T-cell (primary cell): ENCODE data around the gene GNAO1. TPM values are rescaled to one million over a fixed set of nuclear protein-coding genes. Genes with fewer than 3 reads are reported as not detected.

Experiments used
- ATAC-seq, 4 experiments: fragments of 200-7000 bp in 3 of 4; fragments of 150-1000 bp in 1 of 4; cut with Tn5 transposase; replicated peaks in 1 of 4; 1 replicate in 3 of 4; 2 replicates in 1 of 4; pipeline ENCODE4 v1.10.0; 2021; ENCODE audit warnings: moderate library complexity in 3 of 4, mild to moderate bottlenecking in 2 of 4, moderate number of reproducible peaks in 1 of 4
- CTCF ChIA-PET, 2 donors: fragments of 300-600 bp; sonication (Branson Sonifier 250); formaldehyde crosslinking; loops; one replicate each; lab custom pipeline; 2022; ENCODE audit warnings: antibody characterized with exemption in 2 of 2; lab: Charles Lee
- POLR2A ChIA-PET, 2 donors: fragments of 300-600 bp; sonication (Branson Sonifier 250); formaldehyde crosslinking; loops; one replicate each; lab custom pipeline; 2022; ENCODE audit warnings: antibody characterized with exemption in 2 of 2; lab: Charles Lee
- DNase-seq, 35 experiments: peaks; one replicate each; pipeline versions ENCODE4 v3.0.0 to v3.0.0-alpha.2; 2013 to 2023
- H3K27ac ChIP-seq: one replicate; pipeline ENCODE4 v1.5.1; 2013; ENCODE audit warnings: low read length
- H3K27me3 ChIP-seq, 2 experiments: replicated peaks in 1 of 2; 1 replicate in 1 of 2; 2 replicates in 1 of 2; pipeline versions ENCODE4 v1.6.1 to v1.7.0; 2013; ENCODE audit warnings: low read length in 1 of 2, mixed read lengths in 1 of 2; ENCODE audit not compliant: control insufficient read depth in 2 of 2, insufficient read depth in 2 of 2; ENCODE audit errors: extremely low read depth in 1 of 2
- H3K36me3 ChIP-seq, 2 donors: 1 replicate in 1 of 2; 2 replicates in 1 of 2; pipeline versions ENCODE4 v1.6.1 to v1.7.0; 2013; ENCODE audit warnings: low read length in 1 of 2; ENCODE audit not compliant: control insufficient read depth in 2 of 2, insufficient read depth in 1 of 2; ENCODE audit errors: extremely low read depth in 1 of 2
- H3K4me1 ChIP-seq, 2 experiments: 1 replicate in 1 of 2; 2 replicates in 1 of 2; pipeline versions ENCODE4 v1.6.1 to v1.7.0; 2013; ENCODE audit warnings: low read length in 2 of 2, mixed read lengths in 1 of 2; ENCODE audit not compliant: insufficient read depth in 2 of 2, control insufficient read depth in 1 of 2; ENCODE audit errors: extremely low read depth in 1 of 2
- H3K4me3 ChIP-seq, 2 donors: 1 replicate in 1 of 2; 2 replicates in 1 of 2; pipeline versions ENCODE4 v1.5.1 to v1.7.0; 2013; ENCODE audit warnings: mild to moderate bottlenecking in 2 of 2, low read length in 1 of 2, moderate library complexity in 1 of 2; ENCODE audit not compliant: control insufficient read depth in 1 of 2; ENCODE audit errors: extremely low read depth in 1 of 2
- H3K9me3 ChIP-seq: 2 replicates; pipeline ENCODE4 v1.7.0; 2013
- H3K27ac Mint-ChIP-seq, 2 donors: one replicate each; pipeline ENCODE4 v1.8.0; 2020 to 2021; ENCODE audit warnings: mild to moderate bottlenecking in 2 of 2, mixed read lengths in 2 of 2
- H3K27me3 Mint-ChIP-seq, 2 donors: one replicate each; pipeline ENCODE4 v1.8.0; 2021 to 2022; ENCODE audit warnings: mixed read lengths in 2 of 2
- H3K36me3 Mint-ChIP-seq: one replicate; pipeline ENCODE4 v1.8.0; 2021; ENCODE audit warnings: mixed read lengths
- H3K4me1 Mint-ChIP-seq, 3 donors: one replicate each; pipeline ENCODE4 v1.8.0; 2020 to 2022; ENCODE audit warnings: mixed read lengths in 3 of 3, mild to moderate bottlenecking in 1 of 3
- H3K4me3 Mint-ChIP-seq, 3 donors: one replicate each; pipeline ENCODE4 v1.8.0; 2020 to 2022; ENCODE audit warnings: mild to moderate bottlenecking in 3 of 3, mixed read lengths in 3 of 3, moderate library complexity in 3 of 3
- H3K9me3 Mint-ChIP-seq, 3 donors: one replicate each; pipeline ENCODE4 v1.8.0; 2020 to 2022; ENCODE audit warnings: mixed read lengths in 3 of 3
- WGBS: methylation state at CpG from one replicate; pipeline ENCODE4 v1.1.5; 2013; ENCODE audit warnings: missing lambda C conversion rate; ENCODE audit not compliant: insufficient coverage; 5-methylcytosine and 5-hydroxymethylcytosine counted together
- total RNA-seq, 35 experiments: library from RNA in 6 of 35; stranded (reverse) in 6 of 35; fragments of 120-200 nt in 1 of 35; gene quantifications; one replicate each; pipeline versions ENCODE4 v1.2.1 to v1.2.4 and lab custom pipeline; 2013 to 2026

Gene GNAO1
- total RNA-seq, 5 donors from 2014 or later (not counting 1 experiment from before 2014, with no cell fraction given): 3.9 to 14.2 (median 12.6) TPM

DNA sequence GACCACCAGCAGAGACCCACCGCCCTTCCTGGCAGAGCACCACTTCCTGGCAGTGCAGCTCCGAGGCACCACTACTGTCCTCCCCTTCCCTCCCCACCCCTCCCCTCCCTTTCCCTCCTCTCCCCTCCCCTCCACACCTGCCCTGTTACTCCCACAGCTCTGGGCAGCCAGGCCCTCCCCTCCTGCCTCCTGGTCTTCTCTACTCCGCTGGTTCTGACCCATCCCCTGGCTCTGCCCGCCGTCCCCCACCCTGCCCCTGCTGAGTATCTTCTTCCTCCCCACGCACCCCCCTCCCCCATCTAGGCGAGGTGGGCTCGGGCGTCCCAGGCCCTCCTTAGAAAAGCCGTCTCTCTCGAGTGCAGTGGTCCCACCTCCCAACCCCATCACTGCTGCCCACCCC lies 156.4 kb downstream of the GNAO1 start:
- H3K4me3 Mint-ChIP-seq: no peak overlapping the region
- DNase-seq: no peak
- H3K27ac ChIP-seq: no peak overlapping the region
- peaks cover 0 to 3% of the 10 kb centered on the region in 2 experiments for H3K27me3 ChIP-seq
- H3K4me1 Mint-ChIP-seq: no peaks in the 10 kb centered on the region
- no peaks in the 10 kb centered on the region for H3K9me3 ChIP-seq
- no peaks in the 10 kb centered on the region for H3K36me3 Mint-ChIP-seq
- H3K9me3 Mint-ChIP-seq: no peaks in the 10 kb centered on the region
- POLR2A ChIA-PET: interaction anchor here in 1 of 2 donors (0.6 kb wide), 2 partner anchors 13 to 29 kb away, joined by 3 read pairs; no protein-coding TSS in a partner anchor
- WGBS: 43% methylated on average over 2 of the region's 11 CpGs
- H3K4me1 ChIP-seq: no peaks in the 10 kb centered on the region
- no peak overlapping the region for H3K27ac Mint-ChIP-seq
- ATAC-seq: no peak
- CTCF ChIA-PET: no interaction called here
- no peaks in the 10 kb centered on the region for H3K27me3 Mint-ChIP-seq
- no peaks in the 10 kb centered on the region for H3K36me3 ChIP-seq
- no peak overlapping the region for H3K4me3 ChIP-seq

DNA sequence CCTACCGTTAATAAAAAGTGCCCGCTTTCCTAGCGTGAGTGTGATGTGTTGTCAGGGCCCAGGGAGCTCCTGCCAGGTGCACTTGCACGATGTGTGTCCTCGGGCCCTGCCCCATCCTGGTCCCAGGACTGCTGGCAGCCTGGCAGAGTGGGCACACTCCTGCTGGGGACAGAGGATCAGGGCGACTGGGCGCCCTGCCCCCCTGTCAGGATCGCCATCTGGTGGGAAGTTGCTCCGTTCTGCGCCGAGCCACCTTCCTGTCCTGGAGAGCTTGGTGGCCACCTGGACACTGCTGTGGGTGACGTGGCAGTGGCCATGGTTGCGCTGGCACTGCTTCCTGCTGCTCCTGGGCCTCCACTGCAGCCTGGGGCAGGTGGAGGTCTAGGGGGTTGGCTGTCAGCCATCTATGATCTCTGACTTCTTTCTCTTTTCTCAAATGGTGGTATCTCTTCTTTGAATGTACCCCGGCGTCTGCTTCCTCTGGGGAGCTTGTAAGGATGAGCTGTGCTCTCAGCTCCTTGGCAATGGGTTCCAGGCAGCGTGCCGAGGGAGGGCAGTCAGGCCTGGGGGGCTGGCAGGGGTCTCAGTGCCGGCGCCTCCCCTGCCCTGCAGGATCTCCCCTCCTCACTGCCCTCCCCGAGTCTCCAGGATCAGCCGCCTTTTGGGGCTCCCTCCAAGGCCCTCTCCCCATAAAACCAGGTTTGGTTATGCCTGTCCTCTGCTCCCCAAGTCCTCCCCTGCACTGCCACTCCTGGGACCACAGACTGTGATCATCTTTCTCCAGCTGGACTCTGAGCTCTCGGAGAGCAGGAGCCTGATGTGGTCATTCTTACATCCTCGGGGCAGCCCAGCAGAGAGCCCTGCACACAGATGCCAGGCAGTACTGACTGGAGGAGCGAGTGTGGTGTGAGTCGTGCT lies 157.1 kb downstream of the GNAO1 start:
- Mint-ChIP-seq H3K36me3 (no peaks in the 10 kb centered on the region), H3K9me3 (no peaks in the 10 kb centered on the region), H3K4me3 (no peak overlapping the region), H3K4me1 (no peaks in the 10 kb centered on the region), H3K27me3 (no peaks in the 10 kb centered on the region), H3K27ac (no peak overlapping the region)
- 85% methylated on average over 18 of the region's 25 CpGs for WGBS
- no peak overlapping the region for H3K4me3 ChIP-seq
- no peaks in the 10 kb centered on the region for H3K4me1 ChIP-seq
- DNase-seq (no peak), ATAC-seq (no peak)
- H3K36me3 ChIP-seq: no peaks in the 10 kb centered on the region
- CTCF ChIA-PET: no interaction called here
- POLR2A ChIA-PET: no interaction called here
- no peaks in the 10 kb centered on the region for H3K9me3 ChIP-seq
- H3K27ac ChIP-seq: no peak overlapping the region
- peaks cover 0 to 3% of the 10 kb centered on the region in 2 experiments for H3K27me3 ChIP-seq

GRCh38 chr16:56349086-56349415 lies 157.8 kb downstream of the GNAO1 start:
- Histone ChIP-seq H3K9me3 (no peaks in the 10 kb centered on the region), H3K36me3 (no peaks in the 10 kb centered on the region), H3K4me1 (no peaks in the 10 kb centered on the region), H3K27me3 (peaks cover 0 to 5% of the 10 kb centered on the region in 2 experiments), H3K27ac (no peak overlapping the region), H3K4me3 (no peak overlapping the region)
- Mint-ChIP-seq H3K27me3 (no peaks in the 10 kb centered on the region), H3K27ac (no peak overlapping the region), H3K4me3 (no peak overlapping the region), H3K9me3 (no peaks in the 10 kb centered on the region), H3K4me1 (no peaks in the 10 kb centered on the region), H3K36me3 (no peaks in the 10 kb centered on the region)
- ChIA-PET POLR2A (no interaction called here), CTCF (no interaction called here)
- no CpG with 5 or more reads among the region's 2 CpGs for WGBS
- ATAC-seq: no peak
- DNase-seq: no peak

GRCh38 chr16:56349711-56350161 lies 158.4 kb downstream of the GNAO1 start:
- H3K9me3 ChIP-seq: no peaks in the 10 kb centered on the region
- H3K27ac ChIP-seq: no peak overlapping the region
- no peaks in the 10 kb centered on the region for H3K36me3 Mint-ChIP-seq
- peaks cover 0 to 5% of the 10 kb centered on the region in 2 experiments for H3K27me3 ChIP-seq
- no peaks in the 10 kb centered on the region for H3K9me3 Mint-ChIP-seq
- H3K36me3 ChIP-seq: no peaks in the 10 kb centered on the region
- ChIA-PET POLR2A (no interaction called here), CTCF (no interaction called here)
- no peaks in the 10 kb centered on the region for H3K4me1 Mint-ChIP-seq
- 96% methylated on average over 12 of the region's 16 CpGs for WGBS
- ATAC-seq (no peak), DNase-seq (no peak)
- H3K4me1 ChIP-seq: no peaks in the 10 kb centered on the region
- no peak overlapping the region for H3K4me3 ChIP-seq
- no peak overlapping the region for H3K4me3 Mint-ChIP-seq
- H3K27ac Mint-ChIP-seq: no peak overlapping the region
- H3K27me3 Mint-ChIP-seq: no peaks in the 10 kb centered on the region

GRCh38 chr16:56350491-56351405 lies 159.5 kb downstream of the GNAO1 start:
- no peaks in the 10 kb centered on the region for H3K4me1 Mint-ChIP-seq
- DNase-seq (no peak), ATAC-seq (no peak)
- Histone ChIP-seq H3K27ac (no peak overlapping the region), H3K27me3 (peaks cover 0 to 5% of the 10 kb centered on the region in 2 experiments), H3K4me1 (peaks cover 0 to under 1% of the 10 kb centered on the region in 2 experiments), H3K9me3 (no peaks in the 10 kb centered on the region), H3K36me3 (no peaks in the 10 kb centered on the region), H3K4me3 (no peak overlapping the region)
- no peaks in the 10 kb centered on the region for H3K27me3 Mint-ChIP-seq
- CTCF ChIA-PET: no interaction called here
- H3K36me3 Mint-ChIP-seq: no peaks in the 10 kb centered on the region
- WGBS: 92% methylated on average over 16 of the region's 22 CpGs
- H3K27ac Mint-ChIP-seq: no peak overlapping the region
- no peaks in the 10 kb centered on the region for H3K9me3 Mint-ChIP-seq
- H3K4me3 Mint-ChIP-seq: no peak overlapping the region
- POLR2A ChIA-PET: no interaction called here

GRCh38 chr16:56351481-56351880 lies 160.2 kb downstream of the GNAO1 start:
- DNase-seq: no peak
- no peak overlapping the region for H3K4me3 Mint-ChIP-seq

More at GRCh38 chr16:56351481-56351880, 160.2 kb downstream of the GNAO1 start:
- ChIA-PET POLR2A (no interaction called here), CTCF (no interaction called here)
- no peak for ATAC-seq
- Histone ChIP-seq H3K27me3 (peaks cover 0 to 5% of the 10 kb centered on the region in 2 experiments), H3K4me3 (no peak overlapping the region), H3K27ac (no peak overlapping the region), H3K4me1 (peaks cover 0 to 8% of the 10 kb centered on the region in 2 experiments), H3K36me3 (no peaks in the 10 kb centered on the region), H3K9me3 (no peaks in the 10 kb centered on the region)
- 100% methylated on average over 4 of the region's 6 CpGs for WGBS
- H3K27ac Mint-ChIP-seq: no peak overlapping the region
- H3K27me3 Mint-ChIP-seq: no peaks in the 10 kb centered on the region
- H3K9me3 Mint-ChIP-seq: no peaks in the 10 kb centered on the region
- no peaks in the 10 kb centered on the region for H3K36me3 Mint-ChIP-seq
- H3K4me1 Mint-ChIP-seq: peaks cover 6 to 7% (median 6%) of the 10 kb centered on the region in 3 donors
